Dendritic cell treated with granulocyte-macrophage colony-stimulating factor and Interleukin-4, amounts not matched to agents 40 ng/mL and 50 ng/mL, for 4 days (primary cell): ENCODE results near the gene NDST1.

Experiments
- H3K27ac Mint-ChIP-seq: one replicate; pipeline ENCODE4 v1.8.0; 2022; ENCODE audit warnings: mild to moderate bottlenecking, mixed read lengths
- H3K27me3 Mint-ChIP-seq: one replicate; pipeline ENCODE4 v1.8.0; 2022; ENCODE audit warnings: mild to moderate bottlenecking, mixed read lengths
- H3K36me3 Mint-ChIP-seq: one replicate; pipeline ENCODE4 v1.8.0; 2022; ENCODE audit warnings: low read depth, mixed read lengths
- H3K4me1 Mint-ChIP-seq: one replicate; pipeline ENCODE4 v1.8.0; 2022; ENCODE audit warnings: low read depth, mixed read lengths
- H3K4me3 Mint-ChIP-seq: one replicate; pipeline ENCODE4 v1.8.0; 2022; ENCODE audit warnings: mild to moderate bottlenecking, moderate library complexity, mixed read lengths
- H3K9me3 Mint-ChIP-seq: one replicate; pipeline ENCODE4 v1.8.0; 2022; ENCODE audit warnings: mixed read lengths
- intact Hi-C: fragments of 100-400 bp; cut with micrococcal nuclease; formaldehyde crosslinking; loops from one replicate; pipeline ENCODE4 v1.15.0; 2022

Gene NDST1

DNA sequence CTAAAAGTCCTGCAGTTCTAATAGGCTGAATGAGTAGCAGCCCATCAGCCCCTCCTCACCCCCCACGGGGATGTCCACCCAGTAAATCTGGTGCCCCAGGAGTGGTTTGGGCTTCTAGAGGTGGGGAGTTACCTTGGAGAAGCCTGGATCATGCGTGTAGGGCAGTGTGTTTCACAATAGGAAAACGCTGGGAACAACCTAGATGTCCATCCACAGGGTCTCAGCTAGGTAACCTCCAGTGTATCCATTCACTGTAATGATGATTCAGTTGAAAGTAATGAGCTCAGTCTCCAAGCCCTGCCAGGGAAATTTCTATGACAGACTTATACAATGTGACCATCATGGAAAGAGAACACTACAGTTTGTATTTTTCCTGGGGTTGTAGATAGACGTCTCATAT, 51.8 kb downstream of the NDST1 start:
- no peaks in the 10 kb centered on the region for H3K27me3 Mint-ChIP-seq
- no peaks in the 10 kb centered on the region for H3K4me1 Mint-ChIP-seq
- no peak overlapping the region for H3K27ac Mint-ChIP-seq
- H3K36me3 Mint-ChIP-seq: peaks cover 21% of the 10 kb centered on the region
- intact Hi-C loops: loop anchor here (1.0 to 2.0 kb wide), 2 partner anchors 219 to 288 kb away; partner anchors contain the start of gene SMIM3
- no peak overlapping the region for H3K4me3 Mint-ChIP-seq
- H3K9me3 Mint-ChIP-seq: no peaks in the 10 kb centered on the region

DNA sequence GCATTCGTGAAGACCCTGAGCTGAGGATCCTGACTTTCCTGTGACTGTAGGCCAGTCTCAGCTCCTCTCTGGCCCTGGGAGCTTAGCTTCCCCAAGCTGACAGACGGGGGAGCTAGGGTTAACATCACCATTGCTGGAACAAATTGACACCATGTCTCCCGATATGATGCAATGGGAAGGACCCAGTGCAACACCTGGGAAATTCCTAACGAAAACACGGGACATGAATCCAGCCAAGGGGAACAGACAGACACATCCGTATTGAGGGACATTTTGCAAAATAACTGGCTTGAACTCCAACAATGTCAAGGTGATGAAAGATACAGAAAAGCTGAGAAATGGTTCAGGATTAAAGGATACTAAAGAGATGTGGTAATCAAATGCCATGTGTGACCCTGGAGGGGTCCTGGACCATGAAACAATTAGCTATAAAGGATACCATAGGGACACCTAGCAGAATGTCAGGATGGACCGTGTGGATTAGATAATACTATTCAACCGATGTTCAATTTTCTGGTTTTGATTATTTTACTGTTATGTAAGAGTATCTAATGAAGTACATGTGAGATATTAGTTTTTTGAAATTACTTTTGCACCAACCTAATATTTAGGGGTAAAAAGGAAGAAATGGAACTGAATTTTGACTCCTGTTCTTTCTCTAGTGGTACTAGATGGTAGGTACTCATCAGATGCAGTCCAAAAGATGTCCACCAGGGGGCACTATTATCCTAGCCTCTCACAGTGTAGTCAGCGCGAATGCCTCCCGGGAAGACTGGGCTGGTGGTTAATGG, 52.7 kb downstream of the NDST1 start:
- Mint-ChIP-seq H3K27ac (no peak overlapping the region), H3K4me1 (no peaks in the 10 kb centered on the region), H3K9me3 (no peaks in the 10 kb centered on the region), H3K27me3 (no peaks in the 10 kb centered on the region), H3K4me3 (no peak overlapping the region), H3K36me3 (peaks cover 12% of the 10 kb centered on the region)
- intact Hi-C loops: loop anchor here (1.0 to 2.0 kb wide), 3 partner anchors 96 to 287 kb away; partner anchors contain the start of gene SMIM3

DNA sequence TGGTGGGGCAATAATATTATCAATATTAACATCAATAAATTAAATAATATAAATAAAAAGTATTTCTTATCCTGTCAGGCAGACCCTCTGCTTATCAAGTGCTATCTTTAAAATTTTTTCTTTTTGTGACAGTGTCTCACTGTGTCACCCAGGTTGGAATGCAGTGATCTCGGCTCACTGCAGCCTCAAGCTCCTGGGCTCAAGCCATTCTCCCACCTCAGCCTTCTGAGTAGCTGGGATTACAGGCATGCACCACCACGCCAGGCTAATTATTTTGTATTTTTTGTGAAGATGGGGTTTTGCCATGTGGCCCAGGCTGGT, 53.2 kb downstream of the NDST1 start:
- Mint-ChIP-seq H3K9me3 (no peaks in the 10 kb centered on the region), H3K4me3 (no peak overlapping the region), H3K4me1 (no peaks in the 10 kb centered on the region), H3K27me3 (no peaks in the 10 kb centered on the region), H3K27ac (no peak overlapping the region), H3K36me3 (peaks cover 6% of the 10 kb centered on the region)
- intact Hi-C loops: loop anchor here (1.0 to 2.0 kb wide), 2 partner anchors 95 to 218 kb away; partner anchors contain the start of gene SMIM3

DNA sequence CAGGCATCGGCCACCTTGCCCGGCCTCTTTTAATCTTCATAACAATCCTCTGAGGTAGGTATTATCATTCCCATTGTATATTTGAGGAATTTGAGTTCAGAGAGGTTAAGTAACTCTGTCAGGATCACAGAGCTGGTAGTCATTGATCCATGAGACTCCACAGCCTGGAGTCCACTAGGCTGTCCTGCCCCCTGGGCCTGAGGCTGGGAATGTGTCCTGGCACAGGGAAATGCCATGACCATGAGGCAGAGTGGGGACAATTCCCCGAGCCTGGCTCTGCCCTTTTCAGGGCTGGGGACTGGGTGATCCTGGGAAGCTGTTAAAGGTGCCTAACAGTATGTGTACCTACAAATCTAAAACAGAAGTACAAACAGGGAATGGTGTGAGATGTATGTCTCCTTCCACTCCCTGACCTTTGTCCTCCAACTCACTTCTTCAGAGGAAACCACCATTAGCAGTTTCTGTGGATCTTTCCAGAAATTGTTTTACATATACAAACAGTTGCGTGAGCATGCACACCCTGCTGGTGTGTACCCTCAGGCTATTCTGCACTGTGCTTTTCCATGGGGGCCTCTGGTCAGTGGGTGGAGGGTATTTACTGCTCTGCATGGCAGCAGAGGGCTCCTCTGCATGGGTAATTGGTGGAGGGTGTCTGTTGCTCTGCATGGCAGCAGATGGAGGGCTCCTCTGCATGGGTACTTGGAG, 53.8 kb downstream of the NDST1 start:
- no peaks in the 10 kb centered on the region for H3K9me3 Mint-ChIP-seq
- H3K4me1 Mint-ChIP-seq: peaks cover 3% of the 10 kb centered on the region
- no peaks in the 10 kb centered on the region for H3K27me3 Mint-ChIP-seq
- intact Hi-C loops: loop anchor here (1.0 to 2.0 kb wide), 2 partner anchors 95 to 217 kb away; partner anchors contain the start of gene SMIM3
- no peak overlapping the region for H3K4me3 Mint-ChIP-seq
- peaks cover under 1% of the 10 kb centered on the region for H3K36me3 Mint-ChIP-seq
- H3K27ac Mint-ChIP-seq: no peak overlapping the region

DNA sequence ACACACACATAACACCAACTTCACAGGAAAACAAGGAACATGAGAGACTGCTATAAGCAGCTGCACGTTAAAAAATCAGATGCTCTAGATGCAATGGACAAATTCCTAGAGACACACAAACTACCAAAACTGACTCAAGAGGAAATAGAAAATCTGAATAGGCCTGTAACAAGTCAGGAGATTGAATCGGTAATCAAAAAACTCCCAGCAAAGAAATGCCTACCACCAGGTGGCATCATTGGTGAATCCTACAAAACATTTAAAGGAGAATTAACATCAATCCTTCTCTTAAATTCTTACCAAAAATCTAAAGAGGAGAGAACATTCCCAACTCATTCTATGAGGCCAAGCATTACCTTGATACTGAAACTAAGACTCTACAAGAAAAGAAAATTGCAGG, 54.9 kb downstream of the NDST1 start:
- Mint-ChIP-seq H3K27ac (no peak overlapping the region), H3K27me3 (no peaks in the 10 kb centered on the region), H3K9me3 (no peaks in the 10 kb centered on the region), H3K36me3 (no peaks in the 10 kb centered on the region), H3K4me3 (no peak overlapping the region), H3K4me1 (peaks cover 14% of the 10 kb centered on the region)
- intact Hi-C loops: no loop called here

DNA sequence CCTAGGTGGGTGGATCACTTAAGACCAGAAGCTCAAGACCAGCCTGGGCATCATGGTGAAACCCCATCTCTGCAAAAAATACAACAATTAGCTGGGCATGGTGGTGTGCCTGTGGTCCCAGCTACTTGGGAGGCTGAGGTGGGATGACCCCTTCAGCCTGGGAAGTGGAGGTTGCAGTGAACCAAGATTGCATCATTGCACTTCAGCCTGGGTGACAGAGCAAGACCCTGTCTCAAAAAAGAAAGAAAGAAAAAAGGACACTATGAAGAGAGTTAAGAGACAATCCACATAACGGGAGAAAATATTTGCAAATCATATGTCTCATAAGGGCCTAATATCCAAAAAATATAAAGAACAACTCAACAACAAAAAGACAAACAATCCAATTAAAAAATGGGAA, 57.9 kb downstream of the NDST1 start:
- H3K36me3 Mint-ChIP-seq: no peaks in the 10 kb centered on the region
- H3K27me3 Mint-ChIP-seq: no peaks in the 10 kb centered on the region
- no peak overlapping the region for H3K4me3 Mint-ChIP-seq
- H3K9me3 Mint-ChIP-seq: no peaks in the 10 kb centered on the region
- no peak overlapping the region for H3K27ac Mint-ChIP-seq
- peaks cover 15% of the 10 kb centered on the region for H3K4me1 Mint-ChIP-seq
- intact Hi-C loops: no loop called here

DNA sequence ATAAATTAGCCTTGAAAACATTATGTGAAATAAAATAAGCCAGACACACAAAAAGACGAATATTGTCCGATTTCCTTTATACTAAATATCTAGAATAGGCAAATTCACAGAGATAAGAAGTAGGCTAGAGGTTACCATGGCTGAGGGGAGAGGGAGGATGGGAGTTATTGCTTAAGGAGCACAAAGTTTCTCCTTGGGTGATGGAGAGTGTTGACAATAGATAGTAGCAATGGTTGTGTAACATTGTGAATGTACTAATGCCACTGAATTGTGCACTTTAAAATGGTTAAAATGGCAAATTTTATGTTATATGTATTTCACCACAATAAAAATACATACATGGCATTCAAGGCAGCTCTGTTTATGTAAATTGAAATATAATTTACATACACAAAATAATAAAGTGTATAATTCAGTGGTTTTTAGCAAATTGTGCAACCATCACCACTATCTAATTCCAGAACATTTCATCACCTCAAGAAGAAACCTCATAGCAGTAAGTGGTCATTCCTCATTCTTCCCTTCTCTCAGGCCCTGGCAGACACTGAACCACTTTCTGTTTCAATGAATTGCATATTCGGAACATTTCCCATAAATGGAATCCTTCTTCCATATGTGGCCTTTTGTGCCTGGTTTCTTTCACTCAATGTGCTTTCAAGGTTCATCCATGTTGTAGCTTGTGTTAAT, 59.2 kb downstream of the NDST1 start:
- Mint-ChIP-seq H3K4me1 (peaks cover 15% of the 10 kb centered on the region), H3K27ac (no peak overlapping the region), H3K36me3 (no peaks in the 10 kb centered on the region), H3K4me3 (no peak overlapping the region), H3K27me3 (no peaks in the 10 kb centered on the region), H3K9me3 (no peaks in the 10 kb centered on the region)
- intact Hi-C loops: no loop called here

DNA sequence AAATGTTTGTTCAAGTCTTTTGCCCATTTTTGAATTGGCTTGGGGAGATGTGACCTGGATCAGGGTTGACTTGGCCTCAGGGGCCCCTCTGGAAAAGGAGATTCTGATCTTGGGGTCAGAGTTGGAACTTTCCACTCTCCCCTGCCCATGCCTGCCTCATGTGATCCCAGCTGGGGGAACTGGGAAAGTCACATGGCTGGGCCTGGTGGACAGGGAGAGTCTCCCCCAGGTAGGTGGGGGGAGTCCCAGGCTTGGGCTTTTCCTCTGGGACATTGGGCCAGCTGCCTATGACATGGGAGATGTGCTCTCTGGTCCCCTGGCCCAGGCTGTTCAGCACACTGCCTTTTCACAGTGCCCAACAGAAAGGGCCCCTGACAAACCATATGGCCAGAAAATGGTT, 60.7 kb downstream of the NDST1 start:
- intact Hi-C loops: no loop called here
- H3K4me1 Mint-ChIP-seq: peaks cover 15% of the 10 kb centered on the region
- no peak overlapping the region for H3K4me3 Mint-ChIP-seq
- H3K27ac Mint-ChIP-seq: no peak overlapping the region
- no peaks in the 10 kb centered on the region for H3K27me3 Mint-ChIP-seq
- no peaks in the 10 kb centered on the region for H3K9me3 Mint-ChIP-seq
- H3K36me3 Mint-ChIP-seq: no peaks in the 10 kb centered on the region

DNA sequence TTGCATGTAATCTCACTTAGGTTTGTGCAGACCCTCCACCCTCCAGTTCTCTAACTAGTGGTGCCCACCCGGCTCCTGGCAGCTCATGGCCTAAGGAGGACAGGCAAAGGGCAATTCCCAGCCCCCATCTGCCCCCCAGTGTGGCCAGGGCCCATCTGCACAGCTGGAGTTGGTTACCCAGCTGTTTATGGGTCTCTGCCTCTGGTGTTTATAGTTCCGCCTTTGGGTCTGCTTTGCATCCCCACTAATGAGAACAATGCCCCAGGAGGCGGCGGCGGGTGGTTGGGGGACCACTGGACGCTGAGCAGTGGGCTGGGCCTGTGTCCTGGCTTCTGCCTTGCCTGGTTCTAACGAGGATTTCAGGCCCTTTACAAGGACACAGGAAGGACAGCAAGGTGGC, 62.4 kb downstream of the NDST1 start:
- H3K4me3 Mint-ChIP-seq: no peak overlapping the region
- no peaks in the 10 kb centered on the region for H3K9me3 Mint-ChIP-seq
- H3K27me3 Mint-ChIP-seq: no peaks in the 10 kb centered on the region
- H3K36me3 Mint-ChIP-seq: no peaks in the 10 kb centered on the region
- peaks cover 15% of the 10 kb centered on the region for H3K4me1 Mint-ChIP-seq
- intact Hi-C loops: no loop called here
- no peak overlapping the region for H3K27ac Mint-ChIP-seq

DNA sequence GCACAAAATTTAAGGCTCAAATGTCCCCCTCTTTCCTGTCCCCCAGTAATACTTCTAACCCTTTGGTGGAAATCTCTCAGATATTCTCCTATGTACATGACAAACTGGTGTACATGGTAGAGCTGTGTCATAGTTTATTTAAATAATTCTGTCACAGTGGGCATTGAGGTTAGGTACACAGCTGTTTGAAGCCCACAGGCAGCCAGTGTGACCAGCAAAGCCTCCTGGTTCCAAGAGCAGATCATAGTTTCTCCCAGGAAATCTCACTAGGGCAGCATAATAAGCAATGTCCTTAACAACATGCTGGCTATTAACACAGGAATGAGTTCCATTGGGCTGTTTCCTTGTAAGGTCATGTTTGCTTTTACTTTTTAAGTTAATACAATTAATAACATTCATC, 63.9 kb downstream of the NDST1 start:
- peaks cover 11% of the 10 kb centered on the region for H3K4me1 Mint-ChIP-seq
- no peak overlapping the region for H3K27ac Mint-ChIP-seq
- no peaks in the 10 kb centered on the region for H3K36me3 Mint-ChIP-seq
- no peak overlapping the region for H3K4me3 Mint-ChIP-seq
- H3K27me3 Mint-ChIP-seq: no peaks in the 10 kb centered on the region
- intact Hi-C loops: no loop called here
- no peaks in the 10 kb centered on the region for H3K9me3 Mint-ChIP-seq

DNA sequence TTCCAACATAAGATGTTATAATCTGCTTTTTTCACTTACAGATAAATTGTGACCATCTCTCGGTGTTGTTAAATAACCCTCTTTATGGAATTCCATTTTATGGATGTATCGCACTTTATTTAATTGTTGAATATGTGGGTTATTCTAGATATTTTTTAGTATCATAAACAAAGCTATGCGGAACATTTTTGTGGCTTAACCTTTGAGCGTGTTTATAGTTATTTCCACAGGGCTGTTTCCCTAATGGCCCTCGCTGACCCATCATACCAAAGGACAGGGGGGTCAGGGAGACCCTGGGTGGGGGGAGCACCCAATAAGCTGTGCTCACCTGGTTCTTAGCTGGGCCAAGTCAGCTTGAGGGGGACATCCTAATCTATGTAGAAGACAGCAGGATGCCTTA, 65.3 kb downstream of the NDST1 start:
- Mint-ChIP-seq H3K27me3 (no peaks in the 10 kb centered on the region), H3K4me1 (no peaks in the 10 kb centered on the region)
- intact Hi-C loops: no loop called here

DNA sequence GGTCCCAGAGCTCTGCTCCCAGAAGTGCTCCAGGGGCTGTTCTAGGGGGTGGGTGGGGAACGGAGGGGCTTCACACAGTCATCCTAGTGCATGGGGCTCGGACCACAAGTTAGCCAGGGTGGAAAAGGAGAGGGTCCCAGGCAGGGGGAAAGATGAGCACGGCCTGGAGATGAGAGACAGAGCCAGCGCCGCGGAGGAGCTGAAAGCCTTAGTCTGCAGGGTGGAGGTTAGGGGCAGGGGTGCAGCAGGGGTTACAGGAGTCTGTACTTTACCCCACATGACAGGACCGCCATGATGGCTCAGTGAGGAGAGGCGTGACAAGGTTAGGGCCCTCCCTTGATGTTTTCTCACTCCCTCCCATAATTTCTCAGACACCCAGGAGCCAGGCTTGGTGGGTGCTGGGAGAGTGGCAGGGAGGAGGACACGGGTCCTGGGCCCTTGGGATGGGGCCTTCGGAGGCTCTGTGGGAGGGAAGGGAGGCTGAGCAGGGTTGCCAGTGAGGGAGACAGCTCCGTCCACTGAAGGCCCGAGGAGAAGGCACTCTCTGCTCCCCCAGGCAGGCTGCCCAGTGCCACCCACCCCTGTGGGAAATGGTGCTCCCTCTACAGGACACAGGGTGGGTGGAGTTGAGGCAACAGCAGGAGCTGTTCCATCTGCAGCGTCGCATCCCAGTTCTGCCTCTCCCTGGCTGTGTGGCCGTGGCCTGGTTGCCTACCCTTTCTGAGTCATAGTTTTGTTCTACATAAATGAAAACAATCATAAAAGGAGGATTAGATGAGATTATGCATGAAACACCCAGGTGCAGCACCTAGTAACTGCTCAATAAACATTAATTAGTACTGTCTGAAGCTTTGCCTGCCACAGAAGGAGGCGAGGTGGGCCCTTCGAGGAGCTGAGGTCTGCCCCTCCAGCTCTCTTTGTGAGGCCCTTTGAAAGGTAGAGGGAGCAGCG, 66.2 kb downstream of the NDST1 start:
- H3K9me3 Mint-ChIP-seq: no peaks in the 10 kb centered on the region
- no peak overlapping the region for H3K4me3 Mint-ChIP-seq
- H3K36me3 Mint-ChIP-seq: no peaks in the 10 kb centered on the region
- intact Hi-C loops: no loop called here
- H3K4me1 Mint-ChIP-seq: no peaks in the 10 kb centered on the region
- H3K27me3 Mint-ChIP-seq: no peaks in the 10 kb centered on the region
- H3K27ac Mint-ChIP-seq: no peak overlapping the region

More for the DNA sequence above, 65.3 kb downstream of the NDST1 start:
- no peaks in the 10 kb centered on the region for H3K36me3 Mint-ChIP-seq
- H3K27ac Mint-ChIP-seq: no peak overlapping the region
- H3K9me3 Mint-ChIP-seq: no peaks in the 10 kb centered on the region
- no peak overlapping the region for H3K4me3 Mint-ChIP-seq

DNA sequence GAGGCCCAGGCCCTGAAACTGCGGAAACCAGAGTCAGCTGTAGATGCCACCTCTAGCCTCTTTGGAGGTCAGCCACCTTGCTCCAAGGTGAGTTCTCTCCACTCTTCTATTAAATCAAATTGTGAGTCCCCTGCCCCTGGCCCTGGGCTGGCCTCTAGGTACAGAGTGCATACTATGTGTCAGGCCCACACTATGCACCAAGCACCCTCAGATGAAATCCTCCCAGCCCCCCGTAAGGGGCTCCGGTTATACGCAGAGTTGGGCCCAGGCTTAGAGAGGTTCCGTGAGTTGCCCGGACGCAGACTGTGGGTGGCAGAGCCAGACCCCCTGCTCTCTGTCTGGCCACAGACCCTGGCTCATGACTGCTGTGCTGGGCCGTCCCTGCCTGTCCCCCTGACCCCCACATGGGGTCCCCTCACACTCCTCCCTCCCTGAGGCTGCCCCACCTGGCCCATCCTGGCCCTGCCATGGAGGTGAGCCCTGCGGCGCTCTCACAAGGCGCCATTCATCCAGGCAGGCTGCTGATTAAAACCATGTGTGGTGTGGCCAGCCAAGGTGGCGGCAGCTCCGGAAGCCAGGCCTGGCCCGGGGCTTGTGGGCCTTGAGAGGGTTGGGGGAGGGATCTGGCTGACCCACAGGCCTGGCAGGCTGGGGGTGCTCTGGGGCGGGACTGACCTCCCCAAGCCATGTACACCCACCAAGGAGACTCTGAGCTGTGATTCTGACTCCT, 67.1 kb downstream of the NDST1 start:
- intact Hi-C loops: no loop called here
- H3K36me3 Mint-ChIP-seq: no peaks in the 10 kb centered on the region
- H3K9me3 Mint-ChIP-seq: no peaks in the 10 kb centered on the region
- H3K4me1 Mint-ChIP-seq: no peaks in the 10 kb centered on the region
- no peaks in the 10 kb centered on the region for H3K27me3 Mint-ChIP-seq
- H3K4me3 Mint-ChIP-seq: no peak overlapping the region
- no peak overlapping the region for H3K27ac Mint-ChIP-seq
